Measurements from ENCODE around the gene RAP1GAP2. TPM values are rescaled to one million over a fixed set of nuclear protein-coding genes. Genes with fewer than 3 reads are reported as not detected.

Gene RAP1GAP2
- total RNA-seq, 1 donor from 2014 or later = 1.9 TPM

DNA sequence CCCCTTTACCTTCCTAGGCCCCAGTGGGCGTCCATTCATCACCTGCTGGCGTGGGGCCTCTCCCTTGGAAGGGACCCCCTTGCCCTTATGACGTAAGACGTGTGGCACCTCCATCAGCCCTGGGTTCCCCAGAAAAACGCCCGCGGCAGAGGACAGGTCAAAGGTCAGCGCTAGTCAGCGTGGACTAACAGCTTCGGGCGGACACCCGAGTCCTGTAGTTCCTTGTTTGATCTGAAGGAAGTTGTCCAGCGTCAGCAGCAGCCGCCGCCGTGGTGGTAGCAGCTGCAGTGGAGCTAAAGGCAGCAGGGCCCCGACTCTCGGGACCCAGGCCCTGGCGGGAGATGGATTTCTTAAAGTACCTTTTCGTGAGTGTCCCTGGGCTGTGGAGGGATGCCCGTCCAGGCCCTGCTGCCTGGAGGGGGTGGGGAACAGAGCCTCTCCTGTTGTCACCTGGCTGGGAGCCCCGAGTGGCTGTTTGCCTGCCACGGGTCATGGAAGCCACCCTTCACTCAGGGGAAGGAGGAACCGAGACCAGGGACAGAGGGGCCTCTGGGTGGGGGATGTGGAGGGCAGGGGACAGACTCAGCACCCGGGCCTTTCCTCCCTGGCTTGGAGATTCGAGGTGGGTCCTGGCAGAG, 143.6 kb downstream of the RAP1GAP2 start:
- peak; percentile 38 for ATAC-seq
- no peak for DNase-seq (ENCODE audit: low spot score)

GRCh38 chr17:2940352-2940751, 144.1 kb downstream of the RAP1GAP2 start:
- ATAC-seq = peak; percentile 55
- no peak for DNase-seq (ENCODE audit: low spot score)

DNA sequence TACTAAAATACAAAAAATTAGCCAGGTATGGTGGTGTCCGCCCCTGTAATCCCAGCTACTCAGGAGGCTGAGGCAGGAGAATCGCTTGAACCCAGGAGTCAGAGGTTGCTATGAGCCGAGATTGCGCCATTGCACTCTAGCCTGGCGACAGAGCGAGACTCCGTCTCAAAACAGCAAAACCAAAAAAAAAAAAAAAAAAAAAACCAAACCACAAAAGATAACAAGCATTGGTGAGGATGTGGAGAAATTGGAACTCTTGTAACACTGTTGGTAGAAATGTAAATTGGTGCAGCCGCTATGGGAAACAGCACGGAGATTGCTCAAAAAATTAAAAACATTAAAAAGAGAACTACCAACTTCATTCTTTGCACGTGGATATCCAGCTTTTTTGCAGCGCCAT, 147.7 kb downstream of the RAP1GAP2 start:
- no peak for DNase-seq (ENCODE audit: low spot score)
- no peak for ATAC-seq

DNA sequence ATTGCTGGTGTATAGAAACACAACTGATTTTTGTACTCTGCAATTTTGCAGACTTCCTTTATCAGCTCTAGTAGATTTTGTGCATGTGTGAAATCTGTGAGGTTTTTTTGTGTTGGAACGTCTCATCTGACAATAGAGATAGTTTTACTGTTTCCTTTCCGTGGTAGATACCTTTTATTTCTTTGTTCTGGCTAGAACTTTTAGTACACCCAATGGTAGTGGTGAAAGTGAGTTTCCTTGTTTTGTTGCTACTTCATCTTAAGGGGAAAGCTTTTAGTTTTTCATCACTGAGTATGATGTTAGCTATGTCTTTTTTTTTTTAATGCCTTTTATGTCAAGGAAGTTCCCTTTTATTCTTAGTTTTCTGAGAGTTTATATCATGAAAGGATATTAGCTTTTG, 149.1 kb downstream of the RAP1GAP2 start:
- ATAC-seq (no peak), DNase-seq (ENCODE audit: low spot score) (no peak)

DNA sequence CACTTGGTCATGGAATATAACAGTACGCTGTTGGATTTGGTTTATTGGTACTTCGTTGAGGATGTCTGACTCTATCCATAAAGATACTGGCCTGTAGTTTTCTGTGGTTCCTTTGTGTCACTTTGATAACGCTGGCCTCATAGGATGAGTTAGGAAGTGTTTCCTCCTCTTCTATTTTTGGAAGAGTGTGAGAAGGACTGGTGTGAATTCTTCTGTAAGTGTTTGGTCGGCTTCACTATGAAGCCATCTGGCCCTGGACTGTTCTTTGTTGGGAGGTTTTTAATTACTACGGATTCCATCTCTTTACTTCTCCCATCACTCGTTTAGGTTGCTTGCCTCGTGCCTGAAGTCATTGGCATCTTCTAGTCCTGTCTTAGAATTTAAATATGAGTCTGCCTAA, 149.9 kb downstream of the RAP1GAP2 start:
- DNase-seq (ENCODE audit: low spot score) = no peak
- ATAC-seq = no peak

DNA sequence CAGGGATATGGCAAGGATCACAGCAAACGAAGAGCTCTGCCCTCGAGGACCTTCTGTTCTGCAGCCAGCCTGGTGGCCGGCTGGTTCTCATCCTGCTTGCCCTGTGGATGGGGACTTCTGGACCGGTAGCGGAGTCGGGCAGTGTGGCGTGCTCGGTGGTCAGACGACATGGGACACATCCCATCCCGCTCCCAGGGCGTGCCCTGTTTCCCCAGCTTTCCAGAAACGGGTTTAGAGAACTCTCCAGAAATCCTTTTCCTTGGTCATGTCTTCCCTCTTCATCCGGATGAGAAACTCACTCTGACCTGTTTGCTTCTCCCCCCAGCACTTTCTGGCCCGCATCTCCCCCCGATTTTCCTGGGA, 151.3 kb downstream of the RAP1GAP2 start:
- ATAC-seq (no peak), DNase-seq (ENCODE audit: low spot score) (no peak)

DNA sequence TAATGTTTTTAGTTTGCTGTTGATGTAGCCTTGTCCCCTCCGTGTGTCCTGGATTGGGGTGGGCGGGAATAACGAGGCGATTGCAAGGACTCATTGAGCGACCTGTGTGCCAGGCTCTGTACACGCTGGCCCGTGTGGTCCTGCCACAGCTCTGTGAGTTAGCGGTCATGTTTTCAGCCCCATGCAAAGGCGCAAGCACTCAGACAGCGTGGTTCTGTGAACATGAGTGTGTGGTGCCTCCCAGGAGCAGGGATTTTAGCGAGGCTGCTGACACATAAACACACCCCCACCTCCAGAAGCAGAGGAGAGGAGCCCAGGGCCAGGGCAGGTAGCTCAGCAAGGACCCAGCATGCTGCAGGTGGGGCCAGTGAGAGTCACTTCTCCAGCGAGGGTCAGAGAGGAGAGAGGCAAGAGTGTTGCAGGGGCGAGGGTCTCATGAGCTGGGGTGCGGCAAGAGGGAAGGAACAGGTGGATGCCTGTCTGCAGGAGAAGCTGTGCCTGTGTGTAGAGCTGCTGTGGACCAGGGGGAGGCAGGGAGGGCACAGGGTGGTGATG, 151.8 kb downstream of the RAP1GAP2 start:
- no peak for ATAC-seq
- no peak for DNase-seq (ENCODE audit: low spot score)

DNA sequence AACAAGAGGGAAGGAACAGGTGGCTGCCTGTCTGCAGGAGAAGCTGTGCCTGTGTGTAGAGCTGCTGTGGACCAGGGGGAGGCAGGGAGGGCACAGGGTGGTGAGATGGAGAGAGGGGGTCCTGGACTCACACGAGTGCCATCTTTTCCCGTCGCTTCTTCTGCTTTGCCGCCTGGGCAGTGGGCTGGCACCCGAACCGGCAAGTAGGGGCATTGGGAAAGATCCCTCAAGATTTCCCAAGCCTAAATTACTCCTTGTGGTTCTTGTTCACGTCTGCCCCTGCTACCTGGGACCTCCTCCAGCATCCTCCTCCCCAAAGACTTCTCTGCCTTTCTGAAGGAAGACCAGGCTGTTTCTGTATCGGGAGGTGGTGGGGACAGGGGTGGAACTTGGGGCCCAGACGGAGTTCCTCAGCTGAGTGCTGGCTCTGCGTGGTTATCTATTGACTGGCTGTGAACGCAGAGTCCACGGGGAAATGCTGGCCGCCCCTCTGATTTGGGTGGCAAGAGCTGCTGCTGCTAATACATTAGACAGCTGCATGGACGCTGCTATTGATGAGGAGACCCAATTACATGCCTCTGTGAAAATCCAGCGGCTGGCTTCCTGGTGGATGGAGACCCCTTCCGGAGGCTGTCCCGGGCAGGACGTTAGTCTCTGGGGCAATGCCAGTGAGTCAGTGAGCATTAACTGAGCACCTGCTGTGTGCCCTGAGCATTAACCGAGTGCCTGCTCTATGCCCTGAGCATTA, 152.7 kb downstream of the RAP1GAP2 start:
- ATAC-seq (no peak), DNase-seq (ENCODE audit: low spot score) (no peak)

GRCh38 chr17:2949469-2950044, 153.3 kb downstream of the RAP1GAP2 start:
- DNase-seq (ENCODE audit: low spot score) (no peak), ATAC-seq (no peak)

- ATAC-seq (no peak), DNase-seq (ENCODE audit: low spot score) (no peak)
Observed at GRCh38 chr17:2950846-2951245, 154.6 kb downstream of the RAP1GAP2 start.

- DNase-seq (ENCODE audit: low spot score) (no peak), ATAC-seq (no peak)
Observed at GRCh38 chr17:2952174-2952845, 156.1 kb downstream of the RAP1GAP2 start.

GRCh38 chr17:2954898-2955445, 158.7 kb downstream of the RAP1GAP2 start:
- DNase-seq (ENCODE audit: low spot score) (no peak), ATAC-seq (no peak)

DNA sequence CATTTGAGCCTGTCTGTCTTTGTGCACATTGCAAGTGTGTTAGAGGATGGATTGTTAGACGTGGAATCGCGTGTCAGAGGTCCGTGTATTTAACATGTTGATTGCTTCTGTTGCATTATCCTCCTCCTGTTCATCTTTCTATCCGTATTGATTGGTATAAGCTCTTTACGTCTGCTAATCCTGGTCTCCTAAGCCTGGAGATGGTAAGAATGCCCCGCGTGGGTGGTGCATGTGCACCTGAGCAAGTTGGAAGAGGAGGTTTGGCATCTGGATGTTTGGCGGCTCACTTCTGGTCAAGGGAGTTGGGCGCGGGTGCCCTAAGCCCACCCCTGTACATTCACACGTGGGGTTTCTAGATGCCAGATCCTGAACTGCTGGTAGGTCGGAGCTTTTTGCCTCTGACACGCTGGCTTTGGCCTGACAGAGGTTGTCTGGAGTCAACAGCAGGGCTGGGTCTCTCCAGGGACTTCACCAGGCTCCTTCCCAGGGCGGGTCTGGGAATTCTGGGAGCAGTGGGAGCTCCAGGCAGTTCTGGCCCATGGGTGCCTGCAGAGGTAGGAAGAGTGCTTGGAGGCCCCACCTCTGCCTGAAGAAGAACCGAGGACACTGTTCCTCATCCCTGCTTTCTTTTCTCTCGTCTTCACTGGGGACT, 159.8 kb downstream of the RAP1GAP2 start:
- ATAC-seq (no peak), DNase-seq (ENCODE audit: low spot score) (no peak)

GRCh38 chr17:2957631-2958286, 161.5 kb downstream of the RAP1GAP2 start:
- ATAC-seq (no peak), DNase-seq (ENCODE audit: low spot score) (no peak)

- ATAC-seq (no peak), DNase-seq (ENCODE audit: low spot score) (peak; percentile 38)
Observed at GRCh38 chr17:2958706-2959222, 162.5 kb downstream of the RAP1GAP2 start.

DNA sequence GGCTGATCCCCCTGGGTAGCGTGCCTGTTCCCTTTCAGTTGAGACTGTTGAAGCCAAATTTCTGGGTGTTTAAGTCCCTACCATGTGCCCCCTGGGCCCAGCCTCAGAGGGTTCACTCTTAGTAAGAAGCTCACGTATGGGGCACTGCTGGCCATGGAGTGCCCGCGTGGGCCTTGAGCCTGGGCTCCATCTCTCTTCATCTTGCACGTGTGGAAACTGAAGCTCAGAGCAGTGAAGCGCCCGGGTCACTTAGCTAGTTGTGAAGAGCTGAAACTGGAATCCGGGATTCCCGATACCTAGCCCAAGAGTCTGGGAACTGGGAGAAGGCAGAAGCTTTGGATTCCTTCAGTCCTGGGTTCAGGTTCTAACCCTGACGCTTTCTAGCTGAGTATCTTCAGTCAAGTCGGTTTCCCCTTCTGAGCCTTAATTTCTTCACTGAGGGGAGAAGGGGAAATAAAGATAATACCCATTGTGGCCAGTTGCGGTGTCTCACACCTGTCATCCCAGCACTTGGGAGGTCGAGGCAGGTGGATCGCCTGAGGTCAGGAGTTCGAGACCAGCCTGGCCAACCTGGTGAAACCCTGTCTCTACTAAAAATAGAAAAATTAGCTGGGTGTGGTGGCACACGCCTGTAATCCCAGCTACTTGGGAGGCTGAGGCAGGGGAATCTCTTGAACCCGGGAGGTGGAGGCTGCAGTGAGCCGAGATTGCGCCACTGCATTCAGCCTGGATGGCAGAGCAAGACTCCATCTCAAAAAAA, 163.3 kb downstream of the RAP1GAP2 start:
- ATAC-seq (no peak), DNase-seq (ENCODE audit: low spot score) (peak; percentile 33)

GRCh38 chr17:2961446-2961845, 165.2 kb downstream of the RAP1GAP2 start:
- no peak for ATAC-seq
- DNase-seq (ENCODE audit: low spot score) = no peak

GRCh38 chr17:2962236-2962635, 166.0 kb downstream of the RAP1GAP2 start:
- ATAC-seq (no peak), DNase-seq (ENCODE audit: low spot score) (no peak)

DNA sequence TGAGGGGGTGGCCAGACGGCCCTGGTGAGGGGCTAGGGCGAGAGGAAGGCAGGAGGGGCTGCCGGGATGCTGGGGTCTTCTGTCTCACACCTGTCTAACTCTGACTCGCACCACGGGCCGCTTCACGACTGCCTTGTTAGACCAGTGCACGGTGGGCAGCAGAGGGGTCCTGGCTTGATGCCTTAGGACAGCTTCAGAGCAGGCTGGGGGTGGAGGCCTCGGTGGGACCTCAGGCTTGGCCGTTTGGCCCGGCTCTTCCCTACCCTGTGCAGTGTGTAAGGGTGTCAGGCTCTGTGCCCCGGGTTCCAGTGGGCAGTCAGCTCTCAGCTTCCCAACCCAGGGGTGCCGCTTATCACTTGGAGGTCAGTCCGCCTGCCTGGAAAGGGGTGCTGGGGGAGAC, 166.5 kb downstream of the RAP1GAP2 start:
- ATAC-seq (no peak), DNase-seq (ENCODE audit: low spot score) (no peak)

Data from left lobe of liver (tissue), 2 donors.